Heart right ventricle (tissue), 16 donors: Measurements from ENCODE around the gene DARS1. TPM values are rescaled to one million over a fixed set of nuclear protein-coding genes. Genes with fewer than 3 reads are reported as not detected.

ENCODE experiments used
- ATAC-seq, 8 donors: fragments of 200-7000 bp; cut with Tn5 transposase; one replicate each; pipeline ENCODE4 v1.9.1; 2020; ENCODE audit warnings: mild to moderate bottlenecking in 8 of 8, moderate library complexity in 8 of 8, moderate number of reproducible peaks in 1 of 8
- DNase-seq, 2 donors: peaks; one replicate each; pipeline ENCODE4 v3.0.0-alpha.2; 2020
- H3K27ac ChIP-seq, 10 donors: fragments of 200-600 bp; sonication (generic) in 2 of 10; one replicate each; pipeline versions ENCODE4 v1.5.0 to v1.8.0; 2020 to 2022; ENCODE audit warnings: mild to moderate bottlenecking in 3 of 10
- H3K27me3 ChIP-seq, 7 donors: fragments of 200-600 bp; one replicate each; pipeline ENCODE4 v1.8.0; 2021 to 2022; ENCODE audit warnings: mild to moderate bottlenecking in 2 of 7
- H3K36me3 ChIP-seq, 9 donors: fragments of 200-600 bp; sonication (generic) in 1 of 9; one replicate each; pipeline versions ENCODE4 v1.5.0 to v1.8.0; 2020 to 2022; ENCODE audit warnings: mild to moderate bottlenecking in 2 of 9
- H3K4me1 ChIP-seq, 9 donors: fragments of 200-600 bp; sonication (generic) in 1 of 9; one replicate each; pipeline versions ENCODE4 v1.5.0 to v1.8.0; 2020 to 2022; ENCODE audit warnings: mild to moderate bottlenecking in 4 of 9
- H3K4me3 ChIP-seq, 10 donors: fragments of 200-600 bp; sonication (generic) in 2 of 10; one replicate each; pipeline versions ENCODE4 v1.5.0 to v1.8.0; 2020 to 2022; ENCODE audit warnings: mild to moderate bottlenecking in 7 of 10, moderate library complexity in 2 of 10
- H3K9me3 ChIP-seq, 11 donors: fragments of 200-600 bp in 10 of 11; sonication (generic) in 2 of 11; one replicate each; pipeline versions ENCODE4 v1.5.0 to v1.8.0; 2013 to 2022; ENCODE audit warnings: mild to moderate bottlenecking in 2 of 11, control low read depth in 1 of 11, moderate library complexity in 1 of 11
- WGBS, 2 donors: extraction: QIAGEN DNeasy Blood & Tissue Kit; methylation state at CpG; one replicate each; pipeline ENCODE4 v1.1.7; 2013; ENCODE audit warnings: inconsistent platforms in 1 of 2; 5-methylcytosine and 5-hydroxymethylcytosine counted together
- intact Hi-C, 10 donors: fragments of 100-400 bp; cut with DNase I; formaldehyde crosslinking; loops; one replicate each; pipeline versions ENCODE4 v1.11.1 to v1.14.2; 2022
- polyA plus RNA-seq, 2 donors: library from polyadenylated mRNA; stranded (reverse); fragments of 200-250 nt; gene quantifications; one replicate each; pipeline ENCODE4 v1.2.3, GENCODE V29; 2013
- total RNA-seq, 10 donors: library from RNA; stranded (reverse); fragmentation: NEBNext Ultra II Directional in 3 of 10; extraction: Animal tissue kit (Norgen Biotek cat#: 25700) in 3 of 10; gene quantifications; one replicate each; pipeline versions ENCODE4 v1.2.1 to v1.2.4, GENCODE V29; 2021 to 2023
- TF ChIP-seq, protein P1 (sequence below), 9 donors: fragments of 200-600 bp; sonication (generic) in 2 of 9; IDR thresholded peaks; one replicate each; pipeline versions ENCODE4 v1.5.0 to v1.8.0; 2021 to 2022; ENCODE audit warnings: antibody characterized with exemption in 9 of 9, mild to moderate bottlenecking in 5 of 9, moderate library complexity in 1 of 9
- donor health status: Arrhythmogenic right ventricular cardiomyopathy.
- donor health status: ischemic (EF 13 %, LVEDD 7.1; RV severe dilation, severe dysfunction).
- donor health status: healthy with polysubstance abuse.
- donor health status: DM: no; HTN: yes; CAD: no.
- donor health status: DM: no; HTN: no; CAD: no.
- donor health status: ischemic (EF 25% LVEDD 6.9; RV normal size, moderate dysfunction).
- donor health status: ischemic (EF 25% LVEDD 5.7; RV mildly dilated, moderate dysfunction).
- donor health status: healthy.
- donor health status: DM: yes; HTN: yes; CAD: no.
- donor health status: Ischemic cardiomyopathy.
- donor health status: ischemic (EF 35%, LVEDD 5.7; RV mildly dilated, moderate dysfunction).
- donor health status: nonischemic (EF 11% LVEDD 7.7; RV severe dilation, severe dysfunction).
- donor health status: DM: yes; HTN: yes; CAD: no.
- donor health status: PGD.
- donor health status: ischemic (EF 29% LVEDD 5.4; RV normal size, mild dysfunction).
- donor health status: nonischemic (EF 23%, LVEDD 6.1; RV moderate dilation, normal function).

DARS1 gene
- total and polyA plus RNA-seq, 12 donors = 47.8 to 136 (median 65.7) TPM

- DNase-seq (no peak), ATAC-seq (no peak)
- 92 to 93% methylated on average over 4 of the region's 4 CpGs for WGBS, 2 donors
- TF ChIP-seq, protein P1, sequence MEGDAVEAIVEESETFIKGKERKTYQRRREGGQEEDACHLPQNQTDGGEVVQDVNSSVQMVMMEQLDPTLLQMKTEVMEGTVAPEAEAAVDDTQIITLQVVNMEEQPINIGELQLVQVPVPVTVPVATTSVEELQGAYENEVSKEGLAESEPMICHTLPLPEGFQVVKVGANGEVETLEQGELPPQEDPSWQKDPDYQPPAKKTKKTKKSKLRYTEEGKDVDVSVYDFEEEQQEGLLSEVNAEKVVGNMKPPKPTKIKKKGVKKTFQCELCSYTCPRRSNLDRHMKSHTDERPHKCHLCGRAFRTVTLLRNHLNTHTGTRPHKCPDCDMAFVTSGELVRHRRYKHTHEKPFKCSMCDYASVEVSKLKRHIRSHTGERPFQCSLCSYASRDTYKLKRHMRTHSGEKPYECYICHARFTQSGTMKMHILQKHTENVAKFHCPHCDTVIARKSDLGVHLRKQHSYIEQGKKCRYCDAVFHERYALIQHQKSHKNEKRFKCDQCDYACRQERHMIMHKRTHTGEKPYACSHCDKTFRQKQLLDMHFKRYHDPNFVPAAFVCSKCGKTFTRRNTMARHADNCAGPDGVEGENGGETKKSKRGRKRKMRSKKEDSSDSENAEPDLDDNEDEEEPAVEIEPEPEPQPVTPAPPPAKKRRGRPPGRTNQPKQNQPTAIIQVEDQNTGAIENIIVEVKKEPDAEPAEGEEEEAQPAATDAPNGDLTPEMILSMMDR (IDR thresholded peaks at IDR 0.05) = no peak
- H3K27ac ChIP-seq = no peak overlapping the region
- intact Hi-C loops = no loop called here
- H3K4me1 ChIP-seq = no peaks in the 10 kb centered on the region
- no peaks in the 10 kb centered on the region for H3K9me3 ChIP-seq
- no peaks in the 10 kb centered on the region for H3K27me3 ChIP-seq
- no peak overlapping the region for H3K4me3 ChIP-seq
- peaks cover 0 to 100% (median 23%) of the 10 kb centered on the region in 9 donors for H3K36me3 ChIP-seq
Measured at GRCh38 chr2:135862718-135863117, 122.7 kb downstream of the DARS1 start.

Other genes with a start within 250 kb of the DARS1 start
- gene UBXN4, start 243.8 kb downstream of the DARS1 start, total RNA-seq = 10 to 100 TPM; 53.6 to 77.8 (median 66.6) TPM
- 10 to 100 TPM; 29.3 to 51.6 TPM for gene UBXN4, start 243.8 kb downstream of the DARS1 start, polyA plus RNA-seq
- not detected for gene LCT, start 148.4 kb downstream of the DARS1 start, total RNA-seq
- gene LCT, start 148.4 kb downstream of the DARS1 start, polyA plus RNA-seq = not detected
- gene MCM6, start 109.2 kb downstream of the DARS1 start, total RNA-seq = 1 to 10 TPM; 2.9 to 9.4 (median 5.3) TPM
- gene MCM6, start 109.2 kb downstream of the DARS1 start, polyA plus RNA-seq = 1 to 10 TPM; 1.6 to 2.8 TPM
- gene CXCR4, start 132.5 kb upstream of the DARS1 start, total RNA-seq = 10 to 100 TPM in 1 of 10 donors, 1 to 10 TPM in 9; 1.5 to 24.0 (median 4.9) TPM
- 1 to 10 TPM; 1.8 to 4.7 TPM for gene CXCR4, start 132.5 kb upstream of the DARS1 start, polyA plus RNA-seq